ENCODE data around the gene PSD2. TPM values are rescaled to one million over a fixed set of nuclear protein-coding genes. Genes with fewer than 3 reads are reported as not detected.

The PSD2 gene
- total and polyA plus RNA-seq, 4 donors = 0.05 TPM; not detected in 3

- Histone ChIP-seq H3K9ac (ENCODE audit: low read depth in 1 of 2, low read length in 2 of 2) (no peak overlapping the region), H3K4me1 (ENCODE audit: control insufficient read depth in 4 of 4, insufficient read depth in 4 of 4, low read length in 3 of 4) (peaks cover 0 to 5% (median under 1%) of the 10 kb centered on the region in 4 donors), H3K4me3 (ENCODE audit: low read depth in 1 of 3, low read length in 3 of 3) (no peak overlapping the region), H3K9me3 (ENCODE audit: control insufficient read depth in 4 of 4, low read length in 3 of 4) (no peaks in the 10 kb centered on the region), H3K27ac (ENCODE audit: low read depth in 1 of 2, low read length in 2 of 2) (no peak overlapping the region), H3K36me3 (ENCODE audit: control insufficient read depth in 4 of 4, insufficient read depth in 3 of 4, low read depth in 1 of 4, low read length in 3 of 4) (no peaks in the 10 kb centered on the region), H3K27me3 (ENCODE audit: control insufficient read depth in 4 of 4, insufficient read depth in 4 of 4, low read length in 3 of 4) (peaks cover 0 to 4% (median 0%) of the 10 kb centered on the region in 4 donors)
- TF ChIP-seq SP1 (IDR thresholded peaks at IDR 0.05) = no peak
- no peak for TF ChIP-seq GABPA (IDR thresholded peaks at IDR 0.05 in 1 of 2, conservative IDR thresholded peaks at IDR 0.05 in 1 of 2)
- TF ChIP-seq MAX (IDR thresholded peaks at IDR 0.05) = no peak
- TF ChIP-seq EGR1 (IDR thresholded peaks at IDR 0.05; ENCODE audit: low read depth in 2 of 2) = no peak
- no peak for TF ChIP-seq HNF4G (IDR thresholded peaks at IDR 0.05)
- TF ChIP-seq ATF3 (IDR thresholded peaks at IDR 0.05) = no peak
- no peak for TF ChIP-seq ZBTB33 (IDR thresholded peaks at IDR 0.05)
- no peak for TF ChIP-seq CTCF (IDR thresholded peaks at IDR 0.05; ENCODE audit: low read depth, low read length, missing input control)
- no peak for TF ChIP-seq NR2F2 (IDR thresholded peaks at IDR 0.05)
- no peak for TF ChIP-seq RXRA (IDR thresholded peaks at IDR 0.05)
- no peak for TF ChIP-seq RAD21 (IDR thresholded peaks at IDR 0.05)
- TF ChIP-seq TAF1 (conservative IDR thresholded peaks at IDR 0.05) = no peak
- TF ChIP-seq YY1 (IDR thresholded peaks at IDR 0.05) = no peak
- TF ChIP-seq FOXA2 (IDR thresholded peaks at IDR 0.05) = no peak
- no peak for TF ChIP-seq HNF4A (conservative IDR thresholded peaks at IDR 0.05)
- no peak for TF ChIP-seq FOXA1 (IDR thresholded peaks at IDR 0.05)
- TF ChIP-seq JUND (IDR thresholded peaks at IDR 0.05) = no peak
- TF ChIP-seq REST (IDR thresholded peaks at IDR 0.05) = no peak
- 70% methylated on average over 4 of the region's 4 CpGs for WGBS
- DNase-seq (ENCODE audit: low spot score) = no peak
Observed at GRCh38 chr5:139761501-139761900, 34.1 kb upstream of the PSD2 start.
